Gastrocnemius medialis (tissue), 4 donors: ENCODE data around the gene ADGRD1. TPM values are rescaled to one million over a fixed set of nuclear protein-coding genes. Genes with fewer than 3 reads are reported as not detected.

ENCODE experiments used
- ATAC-seq, 2 donors: fragments of 150-250 bp; one replicate each; pipeline ENCODE4 v1.9.1; 2016
- DNase-seq, 2 donors: peaks; one replicate each; pipeline ENCODE4 v3.0.0-alpha.2; 2019
- H3K27ac ChIP-seq, 4 donors: fragments of 200-600 bp; sonication (generic); 1 replicate in 1 of 4; 2 replicates in 3 of 4; pipeline ENCODE4 v1.5.1; 2016 to 2018; ENCODE audit warnings: mild to moderate bottlenecking in 2 of 4, moderate library complexity in 1 of 4
- H3K27me3 ChIP-seq, 3 donors: fragments of 200-600 bp; sonication (generic) in 2 of 3; 1 replicate in 1 of 3; 2 replicates in 2 of 3; pipeline versions ENCODE4 v1.5.1 to v1.6.0; 2016 to 2019; ENCODE audit warnings: mild to moderate bottlenecking in 1 of 3, moderate library complexity in 1 of 3
- H3K36me3 ChIP-seq, 2 donors: fragments of 200-600 bp; sonication (generic) in 1 of 2; one replicate each; pipeline ENCODE4 v1.5.1; 2017 to 2018
- H3K4me1 ChIP-seq, 2 donors: fragments of 200-600 bp; sonication (generic) in 1 of 2; one replicate each; pipeline ENCODE4 v1.5.1; 2016 to 2017; ENCODE audit warnings: mild to moderate bottlenecking in 2 of 2
- H3K4me3 ChIP-seq, 4 donors: fragments of 200-600 bp; sonication (generic) in 3 of 4; 1 replicate in 1 of 4; 2 replicates in 3 of 4; pipeline ENCODE4 v1.5.1; 2016 to 2019; ENCODE audit warnings: mild to moderate bottlenecking in 2 of 4
- H3K9me3 ChIP-seq, 3 donors: fragments of 200-600 bp; sonication (generic) in 2 of 3; 1 replicate in 1 of 3; 2 replicates in 2 of 3; pipeline ENCODE4 v1.5.1; 2016 to 2019
- CTCF ChIP-seq, 5 experiments: fragments of 450-650 bp in 3 of 5; fragments of 200-600 bp in 2 of 5; sonication (generic) in 2 of 5; IDR thresholded peaks in 4 of 5; conservative IDR thresholded peaks in 1 of 5; 1 replicate in 4 of 5; 2 replicates in 1 of 5; pipeline ENCODE4 v1.5.1; 2016 to 2019; ENCODE audit warnings: antibody characterized with exemption in 5 of 5, mild to moderate bottlenecking in 3 of 5, moderate library complexity in 3 of 5
- POLR2A ChIP-seq, 2 donors: fragments of 450-650 bp; IDR thresholded peaks; one replicate each; pipeline ENCODE4 v1.6.1; 2017; ENCODE audit warnings: antibody characterized with exemption in 2 of 2, mild to moderate bottlenecking in 2 of 2, moderate library complexity in 2 of 2
- in situ Hi-C, 4 donors: fragments of 200-750 bp; cut with MboI; loops; one replicate each; pipeline versions ENCODE4 v1.15.0 to v1.8.0; 2017; ENCODE audit warnings: low sequenced_read_pairs in 4 of 4
- intact Hi-C: fragments of 100-400 bp; cut with DNase I; formaldehyde crosslinking; loops from one replicate; pipeline ENCODE4 v1.15.1; 2023; ENCODE audit warnings: low total_unique reads
- total RNA-seq, 4 donors: library from RNA; depleted of rRNA; stranded (reverse); fragments of >200 nt; gene quantifications; one replicate each; pipeline versions ENCODE4 v1.1.0 to v1.2.3, GENCODE V29; 2016

The ADGRD1 gene
- total RNA-seq, 4 donors from 2014 or later: 5.3 to 9.6 (median 8.2) TPM

GRCh38 chr12:131005161-131006035 is 51.7 kb downstream of the ADGRD1 start:
- in situ Hi-C loops: no loop called here
- Histone ChIP-seq H3K27me3 (no peaks in the 10 kb centered on the region), H3K9me3 (no peaks in the 10 kb centered on the region), H3K36me3 (no peaks in the 10 kb centered on the region), H3K4me1 (peaks cover 16 to 33% of the 10 kb centered on the region in 2 donors), H3K27ac (no peak overlapping the region), H3K4me3 (no peak overlapping the region)
- intact Hi-C loops: no loop called here
- TF ChIP-seq POLR2A (IDR thresholded peaks at IDR 0.05) (no peak), CTCF (IDR thresholded peaks at IDR 0.05 in 4 of 5, conservative IDR thresholded peaks at IDR 0.05 in 1 of 5) (no peak)
- DNase-seq: no peak
- no peak for ATAC-seq

- H3K27ac ChIP-seq: no peak overlapping the region
- H3K4me1 ChIP-seq: peaks cover 16 to 33% of the 10 kb centered on the region in 2 donors
- no peak overlapping the region for H3K4me3 ChIP-seq
- ATAC-seq (no peak), DNase-seq (no peak)
- intact Hi-C loops: no loop called here
- H3K27me3 ChIP-seq: no peaks in the 10 kb centered on the region
- H3K9me3 ChIP-seq: no peaks in the 10 kb centered on the region
- H3K36me3 ChIP-seq: no peaks in the 10 kb centered on the region
- no peak for TF ChIP-seq CTCF (IDR thresholded peaks at IDR 0.05 in 4 of 5, conservative IDR thresholded peaks at IDR 0.05 in 1 of 5)
- no peak for TF ChIP-seq POLR2A (IDR thresholded peaks at IDR 0.05)
- in situ Hi-C loops: no loop called here
These were observed 52.5 kb downstream of the ADGRD1 start for GRCh38 chr12:131006036-131006735.

- no peak overlapping the region for H3K27ac ChIP-seq
- no peaks in the 10 kb centered on the region for H3K27me3 ChIP-seq
- H3K9me3 ChIP-seq: no peaks in the 10 kb centered on the region
- peaks cover 14 to 30% of the 10 kb centered on the region in 2 donors for H3K4me1 ChIP-seq
- intact Hi-C loops: no loop called here
- TF ChIP-seq POLR2A (IDR thresholded peaks at IDR 0.05) (no peak), CTCF (IDR thresholded peaks at IDR 0.05 in 4 of 5, conservative IDR thresholded peaks at IDR 0.05 in 1 of 5) (no peak)
- no peaks in the 10 kb centered on the region for H3K36me3 ChIP-seq
- ATAC-seq (peak in 1 of 2 donors; percentile 68), DNase-seq (peak in 1 of 2 donors; percentile 31)
- H3K4me3 ChIP-seq: no peak overlapping the region
- in situ Hi-C loops: no loop called here
These were observed 53.5 kb downstream of the ADGRD1 start for GRCh38 chr12:131007031-131007739.

GRCh38 chr12:131007740-131008117 is 54.0 kb downstream of the ADGRD1 start:
- DNase-seq (no peak), ATAC-seq (no peak)
- intact Hi-C loops (no loop called here), in situ Hi-C loops (no loop called here)
- Histone ChIP-seq H3K27me3 (no peaks in the 10 kb centered on the region), H3K9me3 (no peaks in the 10 kb centered on the region), H3K27ac (no peak overlapping the region), H3K4me3 (no peak overlapping the region), H3K36me3 (no peaks in the 10 kb centered on the region), H3K4me1 (peaks cover 9 to 24% of the 10 kb centered on the region in 2 donors)
- TF ChIP-seq CTCF (IDR thresholded peaks at IDR 0.05 in 4 of 5, conservative IDR thresholded peaks at IDR 0.05 in 1 of 5) (no peak), POLR2A (IDR thresholded peaks at IDR 0.05) (no peak)
